IMR-90 (cell line): Measurements from ENCODE around the gene ARF6. TPM values are rescaled to one million over a fixed set of nuclear protein-coding genes. Genes with fewer than 3 reads are reported as not detected.
"Not testable (repeated sequence)": the region's sequence is repeated elsewhere in the genome, so short reads cannot be mapped to it uniquely, and the experiment has no call there.

Source experiments
- ATAC-seq: fragments of 200-7000 bp; cut with Tn5 transposase; 2 replicates; pipeline ENCODE4 v1.9.1; 2020; ENCODE audit warnings: low read depth, mild to moderate bottlenecking, moderate library complexity
- BruUV-seq: library from RNA; stranded (reverse); fragments of 400-500 nt; replicated peaks from 2 replicates; lab custom pipeline; 2021; lab: Mats Ljungman, UMichigan
- CTCF ChIA-PET: fragments of 300-600 bp; formaldehyde crosslinking; extraction: SDS; loops from one replicate; lab custom pipeline; 2021; ENCODE audit warnings: antibody characterized with exemption; lab: Yijun Ruan, JAX
- POLR2A ChIA-PET: fragments of 300-600 bp; sonication (Branson Sonifier 250); formaldehyde crosslinking; loops from one replicate; lab custom pipeline; 2022; ENCODE audit warnings: antibody characterized with exemption; ENCODE audit not compliant: unreplicated experiment; lab: Charles Lee
- DNase-seq: peaks from one replicate; pipeline ENCODE4 v3.0.0; 2013
- H2AFZ ChIP-seq: replicated peaks from 2 replicates; pipeline ENCODE3; 2013; ENCODE audit warnings: low read length, mild to moderate bottlenecking; ENCODE audit not compliant: poor library complexity
- H2AK5ac ChIP-seq: 2 replicates; pipeline ENCODE4 v1.6.1; 2013; ENCODE audit warnings: low read depth, low read length, inconsistent platforms
- H2AK9ac ChIP-seq: replicated peaks from 2 replicates; pipeline ENCODE3; 2013; ENCODE audit warnings: mild to moderate bottlenecking, low read depth, low read length, moderate library complexity; ENCODE audit not compliant: poor library complexity
- H2BK120ac ChIP-seq: 2 replicates; pipeline ENCODE4 v1.6.1; 2013; ENCODE audit warnings: low read depth, low read length, inconsistent platforms
- H2BK15ac ChIP-seq: 3 replicates; pipeline ENCODE4 v1.6.1; 2013; ENCODE audit warnings: low read depth, low read length, inconsistent platforms
- H2BK20ac ChIP-seq: 2 replicates; pipeline ENCODE4 v1.6.1; 2013; ENCODE audit warnings: low read depth, mild to moderate bottlenecking, inconsistent platforms, low read length, moderate library complexity
- H2BK5ac ChIP-seq: 2 replicates; pipeline ENCODE4 v1.6.1; 2013; ENCODE audit warnings: mild to moderate bottlenecking, low read depth, low read length, inconsistent platforms; ENCODE audit not compliant: poor library complexity, severe bottlenecking
- H3K14ac ChIP-seq: replicated peaks from 2 replicates; pipeline ENCODE4 v1.6.1; 2013; ENCODE audit warnings: low read depth, low read length, inconsistent platforms
- H3K18ac ChIP-seq: 2 replicates; pipeline ENCODE4 v1.6.1; 2013; ENCODE audit warnings: low read depth, low read length, control low read depth
- H3K23ac ChIP-seq: 2 replicates; pipeline ENCODE4 v1.6.1; 2013; ENCODE audit warnings: low read depth, low read length, inconsistent platforms
- H3K27ac ChIP-seq: 2 replicates; pipeline ENCODE4 v1.5.1; 2013; ENCODE audit warnings: mild to moderate bottlenecking, control low read depth, low read length; ENCODE audit not compliant: insufficient read depth
- H3K27me3 ChIP-seq: 2 replicates; pipeline ENCODE4 v1.6.1; 2013; ENCODE audit warnings: low read length; ENCODE audit not compliant: control insufficient read depth, insufficient read depth
- H3K36me3 ChIP-seq: 2 replicates; pipeline ENCODE4 v1.6.1; 2013; ENCODE audit warnings: low read length, mixed read lengths; ENCODE audit not compliant: control insufficient read depth, insufficient read depth
- H3K4ac ChIP-seq: 2 replicates; pipeline ENCODE4 v1.6.1; 2013; ENCODE audit warnings: low read depth, low read length, inconsistent platforms
- H3K4me1 ChIP-seq: 2 replicates; pipeline ENCODE4 v1.6.1; 2013; ENCODE audit warnings: low read length, mixed read lengths; ENCODE audit not compliant: control insufficient read depth, insufficient read depth
- H3K4me2 ChIP-seq: 2 replicates; pipeline ENCODE4 v1.6.1; 2013; ENCODE audit warnings: low read depth, mild to moderate bottlenecking, control low read depth, low read length, moderate library complexity
- H3K4me3 ChIP-seq: 2 replicates; pipeline ENCODE4 v1.5.1; 2013; ENCODE audit warnings: low read depth, mild to moderate bottlenecking, control low read depth, low read length, moderate library complexity; ENCODE audit not compliant: insufficient read depth
- H3K56ac ChIP-seq: 2 replicates; pipeline ENCODE4 v1.6.1; 2013; ENCODE audit warnings: low read length, inconsistent platforms; ENCODE audit not compliant: insufficient read depth; ENCODE audit errors: extremely low read depth
- H3K79me1 ChIP-seq, 2 experiments: 2 replicates each; pipeline ENCODE4 v1.6.1; 2013; ENCODE audit warnings: low read length in 2 of 2, inconsistent platforms in 1 of 2, low read depth in 1 of 2
- H3K9ac ChIP-seq: 2 replicates; pipeline ENCODE4 v1.6.1; 2013; ENCODE audit warnings: low read depth, low read length, control low read depth
- H3K9me1 ChIP-seq: 2 replicates; pipeline ENCODE4 v1.6.1; 2013; ENCODE audit warnings: low read length, inconsistent platforms; ENCODE audit not compliant: insufficient read depth
- H3K9me3 ChIP-seq: 2 replicates; pipeline ENCODE4 v1.6.1; 2013; ENCODE audit warnings: low read length; ENCODE audit not compliant: control insufficient read depth, insufficient read depth
- H4K20me1 ChIP-seq: 2 replicates; pipeline ENCODE4 v1.6.1; 2013; ENCODE audit warnings: low read length, inconsistent platforms; ENCODE audit not compliant: insufficient read depth
- H4K5ac ChIP-seq: 2 replicates; pipeline ENCODE4 v1.6.1; 2013; ENCODE audit warnings: mild to moderate bottlenecking, low read depth, low read length, control low read depth
- H4K8ac ChIP-seq, 2 experiments: 2 replicates each; pipeline ENCODE4 v1.6.1; 2013; ENCODE audit warnings: low read depth in 2 of 2, low read length in 2 of 2, control low read depth in 1 of 2, inconsistent platforms in 1 of 2
- H4K91ac ChIP-seq: 2 replicates; pipeline ENCODE4 v1.6.1; 2013; ENCODE audit warnings: low read depth, low read length, inconsistent platforms; ENCODE audit not compliant: insufficient read depth
- CHD1 ChIP-seq: IDR thresholded peaks from 2 replicates; pipeline ENCODE4 v1.6.1; 2012; ENCODE audit warnings: low read depth, low read length, improper control_type of control experiment
- RAD21 ChIP-seq: IDR thresholded peaks from 2 replicates; pipeline ENCODE4 v1.6.1; 2012; ENCODE audit warnings: low read length, improper control_type of control experiment
- WGBS, 2 experiments: methylation state at CpG; one replicate each; pipeline versions ENCODE4 v1.1.5 to v1.1.7; 2013; ENCODE audit warnings: missing lambda C conversion rate in 2 of 2; ENCODE audit not compliant: insufficient read length in 1 of 2; ENCODE audit errors: extremely low coverage in 2 of 2; 5-methylcytosine and 5-hydroxymethylcytosine counted together
- dilution Hi-C: fragments of 300-500 bp; cut with HindIII; formaldehyde crosslinking; loops from one replicate; pipeline ENCODE4 v1.14.3; 2018; ENCODE audit warnings: low sequenced_read_pairs; ENCODE audit not compliant: unreplicated experiment
- in situ Hi-C: fragments of 300-500 bp; cut with MboI; formaldehyde crosslinking; loops from 3 replicates; pipeline ENCODE4 v1.14.3; 2019; ENCODE audit warnings: low sequenced_read_pairs, inconsistent platforms, mixed read lengths
- intact Hi-C: fragments of 100-400 bp; cut with micrococcal nuclease; formaldehyde crosslinking; loops from 2 replicates; pipeline ENCODE4 v1.10.0; 2022
- polyA plus RNA-seq, 3 experiments: library from polyadenylated mRNA; depleted of rRNA; stranded (reverse); fragments of >200 nt; gene quantifications; 2 replicates each; pipeline ENCODE4 v1.2.3, GENCODE V29; 2012; ENCODE audit warnings: low replicate concordance in 1 of 3
- total RNA-seq: library from RNA; depleted of rRNA; stranded (reverse); fragments of >200 nt; gene quantifications from 2 replicates; pipeline ENCODE4 v1.2.3, GENCODE V29; 2012

The ARF6 gene
- total and polyA plus RNA-seq, 2 of the 4 experiments (the other 2 are of a cell fraction), result 32.1 to 40.1 TPM

DNA sequence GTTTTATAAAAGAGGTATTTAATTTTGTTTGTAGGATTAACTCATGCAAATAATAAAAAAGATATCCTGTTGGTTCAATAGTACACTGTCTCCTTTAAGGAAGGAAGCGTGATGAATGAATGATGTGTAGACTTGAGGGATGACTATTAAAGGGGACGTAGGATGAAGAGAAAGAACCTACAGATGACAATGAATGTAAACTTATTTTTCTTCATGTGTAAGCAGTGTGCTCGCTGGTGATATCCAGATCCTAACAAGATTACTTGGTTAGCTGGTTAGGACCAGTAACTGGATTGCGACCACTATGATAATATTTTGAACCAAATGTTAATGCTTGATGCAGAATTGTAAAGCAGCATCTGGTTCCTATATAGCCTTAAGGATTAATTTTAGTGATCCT, 2.6 kb downstream of the ARF6 start:
- dilution Hi-C loops, result no loop called here
- H3K27ac ChIP-seq, result no peak overlapping the region
- in situ Hi-C loops, result no loop called here

DNA sequence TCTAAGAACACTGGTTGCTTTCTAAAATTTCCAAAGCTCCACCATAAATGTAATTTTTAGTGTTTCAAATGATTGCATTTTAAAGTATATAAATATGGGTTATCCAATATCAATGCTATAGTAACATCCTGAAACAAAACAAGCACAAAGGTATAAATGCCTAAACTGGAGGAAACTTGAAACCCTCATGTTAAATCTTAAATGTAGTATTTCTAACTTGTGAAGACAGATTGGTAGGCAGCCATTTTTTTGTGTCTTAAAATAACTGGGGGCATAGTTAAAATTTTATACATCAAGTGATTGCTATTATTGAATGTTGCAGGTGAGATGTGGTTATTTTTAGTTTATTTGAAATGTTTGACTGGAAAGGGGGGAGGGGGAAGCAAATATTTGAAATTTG, 3.4 kb downstream of the ARF6 start:
- H4K91ac ChIP-seq, H3K27ac ChIP-seq, H4K5ac ChIP-seq, in situ Hi-C loops, DNase-seq, H2BK20ac ChIP-seq, H2AFZ ChIP-seq, H2BK120ac ChIP-seq, dilution Hi-C loops, H2BK5ac ChIP-seq, H3K4ac ChIP-seq, H3K27me3 ChIP-seq, H3K4me1 ChIP-seq, intact Hi-C loops, H3K23ac ChIP-seq, H4K8ac ChIP-seq, H3K9me1 ChIP-seq, H2BK15ac ChIP-seq, H3K56ac ChIP-seq, H3K14ac ChIP-seq, BruUV-seq, H3K18ac ChIP-seq, H2AK5ac ChIP-seq, ATAC-seq, H3K9me3 ChIP-seq, H3K36me3 ChIP-seq, H2AK9ac ChIP-seq: not testable (repeated sequence)
- Histone ChIP-seq H3K4me2 (peak overlapping the region; percentile 97), H3K79me1 (peaks cover 7 to 24% of the 10 kb centered on the region in 2 experiments), H4K20me1 (peaks cover 48% of the 10 kb centered on the region), H3K9ac (peak overlapping the region; percentile 67; the same call in 1 of the 2 replicates), H3K4me3 (peak overlapping the region; percentile 84; the same call in 1 of the 2 replicates)
- CTCF ChIA-PET, result interaction anchor here (0.6 kb wide), 1 partner anchor 809 kb away, joined by 3 read pairs; no protein-coding TSS in a partner anchor
- POLR2A ChIA-PET, result interaction anchor here (0.6 kb wide), 1 partner anchor 79 kb away, joined by 4 read pairs; no protein-coding TSS in a partner anchor

More for the DNA sequence above, 2.6 kb downstream of the ARF6 start:
- no peak overlapping the region for H4K91ac ChIP-seq
- peaks cover 9% of the 10 kb centered on the region; the same call in 1 of the 2 replicates for H3K9me1 ChIP-seq
- H2BK20ac ChIP-seq, result no peak overlapping the region
- peak overlapping the region; percentile 67; the same call in 1 of the 2 replicates for H3K9ac ChIP-seq
- H3K4me3 ChIP-seq, result peak overlapping the region; percentile 84
- H2AK9ac ChIP-seq, result no peak overlapping the region
- H4K8ac ChIP-seq, result peak overlapping the region in 1 of 2 experiments; percentile 58; a peak in 1 of 4 replicates
- peak overlapping the region; percentile 97 for H3K4me2 ChIP-seq
- peaks cover 4% of the 10 kb centered on the region for H3K4me1 ChIP-seq
- no peak overlapping the region for H3K18ac ChIP-seq
- H3K4ac ChIP-seq, result no peak overlapping the region
- H3K14ac ChIP-seq, result 0 out of 2 replicates have a peak overlapping the region, but pooled peaks have one; percentile 71
- 52% methylated on average over 2 of the region's 4 CpGs; no CpG with 5 or more reads in 1 of the 2 experiments for WGBS, 2 experiments
- DNase-seq, result no peak
- H3K27me3 ChIP-seq, result no peaks in the 10 kb centered on the region
- no peak for ATAC-seq
- no peak overlapping the region for H2AK5ac ChIP-seq
- H4K20me1 ChIP-seq, result peaks cover 48% of the 10 kb centered on the region
- no peak overlapping the region for H2AFZ ChIP-seq
- peaks cover 5% of the 10 kb centered on the region for H3K36me3 ChIP-seq
- ChIA-PET CTCF (interaction anchor here (0.6 kb wide), 1 partner anchor 810 kb away, joined by 3 read pairs; no protein-coding TSS in a partner anchor), POLR2A (no interaction called here)
- H2BK5ac ChIP-seq, result peak overlapping the region; percentile 44
- H4K5ac ChIP-seq, result no peak overlapping the region
- no peak overlapping the region for H2BK15ac ChIP-seq
- BruUV-seq, result no TSS peak
- no peaks in the 10 kb centered on the region for H3K9me3 ChIP-seq
- intact Hi-C loops, result loop anchor here (2.0 kb wide), 1 partner anchor 105 kb away; no protein-coding TSS in a partner anchor
- TF ChIP-seq CHD1, result no peak
- 0 out of 2 replicates have a peak, but pooled peaks have one; percentile 2 for TF ChIP-seq RAD21
- H2BK120ac ChIP-seq, result no peak overlapping the region
- H3K56ac ChIP-seq, result peak overlapping the region; percentile 40; the same call in 1 of the 2 replicates
- peaks cover 10 to 27% of the 10 kb centered on the region in 2 experiments for H3K79me1 ChIP-seq
- peak overlapping the region; percentile 33; the same call in 1 of the 2 replicates for H3K23ac ChIP-seq
